Hepatocyte (in vitro differentiated cells): Measurements from ENCODE around the gene PTGES. TPM values are rescaled to one million over a fixed set of nuclear protein-coding genes. Genes with fewer than 3 reads are reported as not detected.

Experiments used
- DNase-seq: peaks from one replicate; pipeline ENCODE4 v3.0.0-alpha.2; 2016; ENCODE audit warnings: low spot score
- H2AFZ ChIP-seq: fragments of 200-600 bp; sonication (generic); 2 replicates; pipeline ENCODE4 v1.6.0; 2016; ENCODE audit warnings: antibody characterized with exemption, mild to moderate bottlenecking
- H3K27ac ChIP-seq: fragments of 200-600 bp; sonication (generic); 2 replicates; pipeline ENCODE4 v1.5.1; 2016; ENCODE audit warnings: mild to moderate bottlenecking
- H3K27me3 ChIP-seq: fragments of 200-600 bp; sonication (generic); 2 replicates; pipeline ENCODE4 v1.6.1; 2016
- H3K36me3 ChIP-seq: fragments of 200-600 bp; sonication (generic); replicated peaks from 2 replicates; pipeline ENCODE4 v1.5.1; 2016; ENCODE audit warnings: low read depth; ENCODE audit not compliant: insufficient read depth
- H3K4me1 ChIP-seq: fragments of 200-600 bp; sonication (generic); 2 replicates; pipeline ENCODE4 v1.5.1; 2016; ENCODE audit warnings: mild to moderate bottlenecking, moderate library complexity; ENCODE audit not compliant: insufficient read depth
- H3K4me2 ChIP-seq: fragments of 200-600 bp; sonication (generic); 2 replicates; pipeline ENCODE4 v1.6.0; 2016
- H3K4me3 ChIP-seq: fragments of 200-600 bp; sonication (generic); 2 replicates; pipeline ENCODE4 v1.5.1; 2016; ENCODE audit warnings: mild to moderate bottlenecking
- H3K79me2 ChIP-seq: fragments of 200-600 bp; sonication (generic); 2 replicates; pipeline ENCODE4 v1.6.0; 2017; ENCODE audit warnings: mild to moderate bottlenecking
- H3K9me2 ChIP-seq: fragments of 200-600 bp; sonication (generic); replicated peaks from 2 replicates; pipeline ENCODE4 v1.6.0; 2017; ENCODE audit warnings: mild to moderate bottlenecking; ENCODE audit not compliant: insufficient read depth
- H3K9me3 ChIP-seq: fragments of 200-600 bp; sonication (generic); 2 replicates; pipeline ENCODE4 v1.5.1; 2016; ENCODE audit warnings: low read depth, mild to moderate bottlenecking
- H4K20me1 ChIP-seq: fragments of 200-600 bp; sonication (generic); 2 replicates; pipeline ENCODE4 v1.6.0; 2016; ENCODE audit warnings: mild to moderate bottlenecking; ENCODE audit not compliant: insufficient read depth, poor library complexity, severe bottlenecking
- EZH2 ChIP-seq: fragments of 200-600 bp; sonication (generic); IDR thresholded peaks from 2 replicates; pipeline ENCODE4 v1.6.1; 2016; ENCODE audit warnings: antibody characterized with exemption, mild to moderate bottlenecking, borderline replicate concordance
- EZH2phosphoT487 ChIP-seq: fragments of 200-600 bp; sonication (generic); IDR thresholded peaks from one replicate; pipeline ENCODE4 v1.6.1; 2018; ENCODE audit warnings: antibody characterized with exemption, mild to moderate bottlenecking, low read depth, moderate library complexity; ENCODE audit not compliant: unreplicated experiment, severe bottlenecking
- WGBS: methylation state at CpG from one replicate; pipeline ENCODE4 v1.1.6; 2016; ENCODE audit warnings: low lambda C conversion rate; ENCODE audit errors: missing lambda C conversion rate; 5-methylcytosine and 5-hydroxymethylcytosine counted together
- polyA plus RNA-seq: library from polyadenylated mRNA; unstranded; fragments of >200 nt; fragmentation: Nextera tagmentation; extraction: Ambion mirVana; gene quantifications from 2 replicates; pipeline ENCODE4 v1.2.1, GENCODE V29; 2016
- total RNA-seq: library from RNA; depleted of rRNA; stranded (reverse); fragments of >200 nt; gene quantifications from 2 replicates; pipeline ENCODE4 v1.2.3, GENCODE V29; 2014
- TF ChIP-seq, protein P1 (sequence below): fragments of 200-600 bp; sonication (generic); IDR thresholded peaks from 2 replicates; pipeline ENCODE4 v1.5.1; 2016; ENCODE audit warnings: antibody characterized with exemption, mild to moderate bottlenecking; ENCODE audit not compliant: poor library complexity

The PTGES gene
- total and polyA plus RNA-seq, 2 experiments from 2014 or later: 26.4 to 94.9 TPM

DNA sequence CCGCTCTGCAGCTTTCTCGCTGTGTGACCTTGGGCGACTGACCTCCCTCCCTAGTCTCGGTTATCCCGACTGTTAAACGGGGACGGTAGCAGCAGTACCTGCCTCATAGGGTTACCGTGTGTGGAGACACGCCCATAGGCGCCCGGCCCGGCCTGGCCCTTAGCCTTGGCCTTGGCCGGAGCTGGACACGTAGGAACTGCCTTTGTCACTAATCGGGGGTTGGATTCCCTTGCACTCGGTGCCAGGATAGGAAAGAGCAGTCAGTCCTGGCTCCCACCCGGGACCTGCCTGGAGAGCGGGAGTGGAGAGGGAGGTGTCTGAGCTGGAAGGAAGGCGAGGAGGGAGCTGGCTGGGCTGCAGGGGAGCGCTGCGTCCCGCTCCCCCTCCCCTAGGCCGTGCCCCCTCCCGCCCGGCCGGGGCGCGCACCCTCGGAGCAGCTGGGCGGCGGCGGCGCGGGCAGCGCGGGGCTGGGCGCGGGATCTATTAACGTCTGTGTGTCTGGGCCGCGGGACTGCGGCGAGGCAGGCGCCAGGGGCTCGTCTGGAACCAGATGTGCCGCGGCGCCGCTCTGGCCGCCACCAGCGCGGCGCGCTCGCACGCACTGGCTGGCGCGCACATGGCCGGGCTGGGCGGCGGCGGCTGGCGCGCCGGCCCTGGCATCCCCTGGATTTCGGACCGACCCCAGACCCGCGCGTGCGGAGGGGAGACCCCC, 55.7 kb downstream of the PTGES start:
- H3K27ac ChIP-seq: peak overlapping the region; percentile 97

DNA sequence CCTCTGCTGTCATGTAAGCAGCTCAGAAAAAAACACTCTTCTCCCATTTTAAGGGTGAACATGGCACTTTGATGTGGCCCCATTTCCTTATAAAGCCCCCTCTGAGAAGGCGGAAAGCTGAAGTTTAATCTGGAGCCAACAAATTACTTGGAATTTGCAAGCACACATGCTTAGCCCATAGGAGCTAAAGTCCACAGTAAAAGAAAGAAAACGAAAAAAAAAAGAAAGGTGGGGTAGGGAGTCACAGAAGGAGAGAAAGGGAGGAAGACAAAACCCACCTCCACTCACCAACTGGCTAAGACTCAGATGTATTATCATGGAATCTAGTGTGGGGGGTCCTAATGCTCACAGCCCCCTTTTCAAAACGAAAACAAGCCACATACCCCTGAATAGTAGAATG, 57.0 kb downstream of the PTGES start:
- no peak for DNase-seq
- Histone ChIP-seq H3K9me3 (no peaks in the 10 kb centered on the region), H2AFZ (no peak overlapping the region), H3K36me3 (no peaks in the 10 kb centered on the region), H3K27me3 (peaks cover 41% of the 10 kb centered on the region), H3K4me2 (no peak overlapping the region), H3K4me1 (peaks cover 38% of the 10 kb centered on the region), H3K79me2 (peaks cover 13% of the 10 kb centered on the region), H3K4me3 (no peak overlapping the region), H4K20me1 (no peaks in the 10 kb centered on the region), H3K27ac (peak overlapping the region; percentile 97), H3K9me2 (no peaks in the 10 kb centered on the region)
- TF ChIP-seq EZH2 (no peak), EZH2phosphoT487 (no peak)
- TF ChIP-seq, protein P1, sequence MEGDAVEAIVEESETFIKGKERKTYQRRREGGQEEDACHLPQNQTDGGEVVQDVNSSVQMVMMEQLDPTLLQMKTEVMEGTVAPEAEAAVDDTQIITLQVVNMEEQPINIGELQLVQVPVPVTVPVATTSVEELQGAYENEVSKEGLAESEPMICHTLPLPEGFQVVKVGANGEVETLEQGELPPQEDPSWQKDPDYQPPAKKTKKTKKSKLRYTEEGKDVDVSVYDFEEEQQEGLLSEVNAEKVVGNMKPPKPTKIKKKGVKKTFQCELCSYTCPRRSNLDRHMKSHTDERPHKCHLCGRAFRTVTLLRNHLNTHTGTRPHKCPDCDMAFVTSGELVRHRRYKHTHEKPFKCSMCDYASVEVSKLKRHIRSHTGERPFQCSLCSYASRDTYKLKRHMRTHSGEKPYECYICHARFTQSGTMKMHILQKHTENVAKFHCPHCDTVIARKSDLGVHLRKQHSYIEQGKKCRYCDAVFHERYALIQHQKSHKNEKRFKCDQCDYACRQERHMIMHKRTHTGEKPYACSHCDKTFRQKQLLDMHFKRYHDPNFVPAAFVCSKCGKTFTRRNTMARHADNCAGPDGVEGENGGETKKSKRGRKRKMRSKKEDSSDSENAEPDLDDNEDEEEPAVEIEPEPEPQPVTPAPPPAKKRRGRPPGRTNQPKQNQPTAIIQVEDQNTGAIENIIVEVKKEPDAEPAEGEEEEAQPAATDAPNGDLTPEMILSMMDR: no peak
- WGBS: 47% methylated on average over 3 of the region's 3 CpGs

More for the DNA sequence above, 55.7 kb downstream of the PTGES start:
- Histone ChIP-seq H3K27me3 (peaks cover 41% of the 10 kb centered on the region), H3K79me2 (peaks cover 13% of the 10 kb centered on the region), H3K9me2 (no peaks in the 10 kb centered on the region), H3K4me2 (peak overlapping the region; percentile 80), H3K4me3 (no peak overlapping the region), H4K20me1 (no peaks in the 10 kb centered on the region), H3K9me3 (no peaks in the 10 kb centered on the region), H3K4me1 (peaks cover 38% of the 10 kb centered on the region), H2AFZ (no peak overlapping the region), H3K36me3 (no peaks in the 10 kb centered on the region)
- TF ChIP-seq EZH2 (no peak), EZH2phosphoT487 (no peak)
- TF ChIP-seq, protein P1: no peak
- WGBS: 6% methylated on average over 44 of the region's 71 CpGs
- DNase-seq: peak; percentile 87

DNA sequence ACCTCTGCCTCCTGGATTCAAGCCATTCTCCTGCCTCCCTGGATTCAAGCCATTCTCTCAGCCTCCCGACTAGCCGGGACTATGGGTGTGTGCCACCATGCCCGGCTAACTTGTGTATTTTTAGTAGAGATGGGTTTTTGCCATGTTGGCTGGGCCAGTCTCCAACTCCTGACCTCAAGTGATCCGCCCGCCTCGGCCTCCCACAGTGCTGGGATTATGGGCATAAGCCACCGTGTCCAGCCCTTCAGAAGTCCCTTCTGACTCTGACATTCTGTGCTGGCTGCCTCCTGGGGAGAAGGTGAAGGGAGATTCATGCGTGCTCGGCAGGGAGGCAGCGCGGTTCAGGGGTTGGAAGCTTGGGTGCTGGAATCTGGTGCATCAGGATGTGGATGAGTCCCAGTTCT, 58.6 kb downstream of the PTGES start:
- Histone ChIP-seq H3K4me1 (peaks cover 38% of the 10 kb centered on the region), H3K27me3 (peaks cover 41% of the 10 kb centered on the region), H3K27ac (peak overlapping the region; percentile 97), H3K9me2 (no peaks in the 10 kb centered on the region), H3K4me2 (no peak overlapping the region), H3K9me3 (no peaks in the 10 kb centered on the region), H3K4me3 (no peak overlapping the region), H2AFZ (no peak overlapping the region), H3K36me3 (no peaks in the 10 kb centered on the region), H4K20me1 (no peaks in the 10 kb centered on the region), H3K79me2 (peaks cover 13% of the 10 kb centered on the region)
- 79% methylated on average over 11 of the region's 11 CpGs for WGBS
- no peak for DNase-seq
- TF ChIP-seq EZH2phosphoT487: no peak
- no peak for TF ChIP-seq EZH2
- TF ChIP-seq, protein P1: no peak
